GM19193 (cell line): ENCODE data around the gene GALNT12.

Source experiments
- POLR2A ChIP-seq: IDR thresholded peaks from 4 replicates; pipeline ENCODE4 v1.6.1; 2011; ENCODE audit not compliant: insufficient read depth, insufficient read length; ENCODE audit errors: extremely low read depth

The GALNT12 gene

DNA sequence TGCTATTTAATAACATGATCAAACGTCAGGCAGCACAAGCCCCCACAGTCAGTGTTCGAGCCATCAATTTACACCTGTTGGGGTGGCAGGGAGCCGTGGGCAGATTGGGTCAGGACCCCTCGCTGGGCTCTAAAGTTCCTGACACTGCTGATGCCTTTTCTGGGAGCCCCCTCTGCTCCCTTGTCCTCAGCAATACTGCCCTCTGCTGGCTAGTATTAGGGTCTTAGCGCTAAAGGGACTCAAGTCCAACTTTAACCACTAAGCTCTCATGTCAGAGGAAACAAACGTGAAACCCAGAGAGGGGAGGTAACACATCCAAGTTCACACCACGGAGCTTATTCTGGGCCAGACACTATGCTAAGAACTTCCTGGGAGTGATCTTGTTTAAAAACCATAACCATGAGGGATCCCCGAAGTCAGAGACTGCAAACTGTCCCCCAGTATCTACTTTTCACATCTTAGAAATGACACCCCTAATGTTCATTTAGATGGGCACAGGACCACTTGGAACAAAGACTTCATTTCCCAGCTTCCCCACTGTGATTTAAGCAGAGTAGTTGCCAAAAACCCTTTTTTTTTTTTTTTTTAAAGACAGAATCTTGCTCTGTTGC lies 31.5 kb upstream of the GALNT12 start:
- no peak for TF ChIP-seq POLR2A

DNA sequence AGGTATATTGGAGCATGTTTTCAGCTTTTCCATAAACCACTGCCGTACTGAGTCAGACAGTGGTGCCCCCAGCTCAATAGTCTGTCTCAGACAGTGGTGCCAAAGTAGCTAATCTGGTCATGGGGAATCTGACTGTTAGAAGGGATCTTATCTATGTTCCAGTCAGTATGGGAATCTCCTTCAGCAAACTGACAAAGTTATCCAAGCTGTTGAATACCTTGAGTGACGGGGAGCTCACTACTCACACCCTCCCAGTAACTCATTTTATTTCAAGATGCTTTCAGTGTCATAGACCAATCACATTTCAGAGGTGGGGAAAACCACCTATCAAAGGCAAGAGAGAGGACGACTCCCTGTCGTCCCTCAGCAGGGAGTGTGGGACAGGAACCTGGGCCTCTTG lies 29.9 kb upstream of the GALNT12 start:
- no peak for TF ChIP-seq POLR2A

DNA sequence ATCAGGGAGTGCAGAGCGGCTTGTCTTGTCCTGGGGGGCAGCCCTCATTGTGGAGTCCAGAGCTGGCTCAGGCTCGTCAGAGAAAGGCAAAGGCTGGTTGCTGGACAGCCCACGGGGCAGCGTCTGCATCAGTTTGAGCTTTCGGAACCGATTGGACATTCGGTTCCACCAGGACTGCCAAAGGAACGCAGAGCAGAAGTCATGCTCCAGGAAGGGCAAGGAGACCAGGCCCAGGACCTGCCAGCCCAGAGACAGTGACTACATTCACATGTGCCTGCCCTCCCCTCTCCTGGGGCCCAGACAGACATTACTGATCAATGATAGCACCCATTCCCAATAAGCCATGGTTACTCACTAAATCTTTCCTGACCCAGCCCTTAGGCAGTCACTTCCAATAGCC lies 29.2 kb upstream of the GALNT12 start:
- TF ChIP-seq POLR2A: no peak

DNA sequence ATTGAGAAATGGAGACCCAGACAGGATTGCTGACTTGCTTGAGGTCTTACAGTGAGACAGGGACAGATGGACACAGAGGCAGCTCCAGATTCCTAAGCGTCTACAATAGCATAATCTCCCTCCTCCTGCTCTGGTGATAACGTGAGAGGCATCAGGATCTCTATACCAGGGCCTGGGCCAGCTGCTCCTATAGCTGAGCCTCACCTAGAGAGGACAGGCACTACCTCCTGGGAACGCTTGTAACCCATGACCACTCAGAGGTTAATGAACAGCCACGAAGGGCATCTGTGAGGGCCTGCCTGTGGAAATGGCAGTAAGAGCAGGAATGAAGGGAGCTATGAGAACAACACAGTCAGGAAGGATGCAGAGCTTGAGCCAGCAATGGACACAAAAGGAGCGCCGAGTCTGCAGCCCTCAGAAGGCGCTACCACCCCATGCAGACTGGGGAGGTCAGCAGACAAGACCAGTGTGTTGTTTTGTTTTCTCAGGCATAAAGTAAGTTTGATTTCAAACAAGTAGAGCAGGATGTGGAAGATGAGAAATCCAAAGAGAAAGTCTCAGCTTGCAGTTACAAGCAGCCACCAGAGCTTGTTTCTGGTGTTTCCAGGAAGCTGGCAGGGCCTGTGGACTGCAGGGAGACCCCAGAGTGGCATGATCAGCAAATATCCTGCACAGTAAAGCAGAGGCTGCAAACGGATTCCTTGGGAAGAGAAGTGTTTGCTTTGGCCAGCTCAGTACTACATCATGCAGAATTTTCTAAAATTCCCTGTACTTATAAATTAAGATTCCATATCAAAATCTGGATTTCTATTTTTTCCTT lies 28.5 kb upstream of the GALNT12 start:
- no peak for TF ChIP-seq POLR2A

DNA sequence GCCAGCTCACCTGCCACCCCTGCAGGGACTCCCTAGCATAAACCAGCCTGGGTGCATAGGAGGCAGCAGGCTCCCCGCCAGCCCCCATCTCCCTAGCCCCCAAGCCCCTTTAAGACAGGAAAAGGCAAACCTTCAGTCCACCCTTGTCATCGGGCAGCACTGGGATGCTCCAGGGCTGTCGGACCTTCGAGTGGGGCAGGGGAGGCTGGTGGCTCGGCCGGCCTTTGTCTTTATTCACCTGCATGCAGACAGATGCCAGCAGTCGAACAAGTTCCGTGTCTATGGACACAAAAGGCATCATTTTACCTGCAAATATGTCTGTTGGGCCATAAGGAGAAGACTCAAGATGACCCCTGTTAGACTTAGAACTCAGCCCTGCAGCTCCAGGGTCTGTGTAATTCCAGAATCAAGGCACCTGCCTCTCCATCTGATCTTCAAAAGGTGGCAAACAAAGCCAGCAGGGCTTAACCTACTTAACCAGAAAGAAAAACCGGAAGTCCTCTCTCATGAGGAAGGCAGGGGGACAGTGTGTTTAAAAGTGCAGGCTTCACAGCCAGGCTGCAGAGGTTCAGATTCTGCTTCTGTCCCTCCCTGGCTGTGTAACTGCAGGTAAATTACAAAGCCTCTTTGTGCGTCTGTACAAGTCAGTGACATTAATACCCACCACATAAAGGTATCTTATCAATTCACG lies 27.3 kb upstream of the GALNT12 start:
- TF ChIP-seq POLR2A: no peak

DNA sequence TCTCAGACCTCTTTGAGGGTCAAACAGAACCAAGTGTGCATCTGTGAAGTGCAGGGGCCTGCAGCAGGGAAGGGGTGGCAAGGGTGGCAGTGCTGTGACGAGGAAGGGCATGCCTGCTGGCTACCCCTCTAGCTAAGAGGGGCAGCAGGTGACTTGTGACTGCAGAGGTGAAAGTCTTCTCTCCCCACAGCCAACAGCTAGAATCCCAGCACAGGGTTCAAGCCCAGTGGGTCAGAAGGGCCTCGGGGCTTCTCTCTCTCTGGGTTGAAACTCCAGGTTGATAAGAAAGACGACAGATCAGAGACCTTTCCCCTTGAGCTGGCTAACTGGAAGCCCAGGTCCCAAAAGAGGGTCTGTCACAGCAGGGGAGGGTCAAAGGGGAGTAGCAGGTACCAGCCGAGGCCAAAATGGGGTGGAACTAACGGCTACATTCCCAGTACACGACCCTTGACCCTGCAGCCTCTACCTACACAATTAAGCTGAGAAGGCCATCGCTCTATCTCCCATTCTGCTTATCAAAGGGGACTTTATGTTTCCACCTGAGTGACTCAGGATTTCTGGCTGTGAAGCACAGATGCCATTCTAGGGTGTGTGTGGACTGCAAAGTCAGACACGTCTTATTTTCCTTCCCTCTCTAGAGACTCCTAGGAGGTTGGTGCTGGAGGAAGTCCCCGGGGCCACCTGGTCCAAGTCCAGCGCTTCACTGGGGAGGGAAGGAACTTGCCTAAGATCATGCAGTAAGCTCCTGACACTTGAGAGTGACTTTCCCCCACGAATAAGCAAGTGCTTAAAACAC lies 25.7 kb upstream of the GALNT12 start:
- no peak for TF ChIP-seq POLR2A

- TF ChIP-seq POLR2A: no peak
Measured at GRCh38 chr9:98783518-98784226, 23.8 kb upstream of the GALNT12 start.

GRCh38 chr9:98784831-98785806 lies 22.4 kb upstream of the GALNT12 start:
- no peak for TF ChIP-seq POLR2A

DNA sequence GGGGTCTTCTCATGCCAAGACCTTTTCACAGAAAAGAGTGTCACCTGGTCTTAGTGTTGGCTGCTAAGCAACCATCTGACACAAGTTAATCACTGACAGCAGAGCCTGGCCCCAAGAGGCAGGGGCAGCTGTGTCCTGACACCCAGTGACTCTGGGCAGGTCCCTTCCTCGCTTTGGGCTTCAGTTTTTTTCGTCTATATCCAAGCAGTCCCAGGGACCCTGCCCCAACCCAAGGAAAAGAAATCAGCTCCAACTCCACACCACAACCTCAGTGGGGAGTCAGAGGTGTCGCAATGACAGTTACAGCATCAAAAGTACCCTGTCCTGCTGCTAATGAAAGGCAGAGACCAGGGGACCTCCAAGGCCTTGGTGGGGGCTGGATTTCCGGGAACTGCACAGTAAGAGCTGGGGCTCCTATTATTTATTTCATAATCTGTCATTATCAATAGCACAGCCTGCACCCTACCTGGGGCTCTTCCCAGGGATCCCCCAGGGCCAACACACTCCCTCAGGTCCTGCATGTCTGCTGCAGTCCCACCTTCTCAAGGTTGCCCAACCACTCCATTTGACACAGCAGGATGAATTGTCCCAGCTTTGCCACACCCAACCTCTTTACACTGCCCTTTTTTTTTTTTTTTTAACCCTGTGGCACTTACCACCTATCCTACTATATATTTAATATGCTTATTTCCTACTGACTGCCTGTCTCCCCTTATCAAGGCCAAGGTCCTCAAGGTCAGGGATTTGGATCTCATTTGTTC lies 20.5 kb upstream of the GALNT12 start:
- no peak for TF ChIP-seq POLR2A

DNA sequence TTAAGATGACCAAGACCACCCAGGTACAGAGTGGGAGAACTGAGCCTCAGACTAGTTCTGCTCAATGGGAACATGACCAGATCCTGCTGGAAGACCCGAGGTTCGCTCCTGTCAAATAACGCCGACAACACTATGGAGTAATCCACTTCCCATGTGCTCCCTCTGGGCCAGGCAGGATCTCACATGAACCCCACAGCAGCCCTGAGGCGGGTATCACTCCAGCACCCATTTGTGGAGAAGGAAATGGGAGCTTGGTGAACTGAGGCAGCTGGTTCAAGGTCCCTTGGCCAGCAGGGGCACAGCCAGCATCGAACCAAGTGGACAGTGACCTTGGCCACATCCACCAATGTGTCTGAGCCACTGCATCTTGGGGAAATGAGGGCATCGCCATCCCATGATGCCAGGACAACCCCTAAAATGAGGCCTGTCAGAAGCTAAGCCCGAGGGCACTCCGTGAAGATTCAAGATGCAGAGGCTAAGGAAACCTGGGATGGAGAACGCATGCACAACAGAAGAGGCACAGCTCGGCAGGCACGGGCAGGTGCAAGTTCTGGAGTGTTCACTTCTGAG lies 19.6 kb upstream of the GALNT12 start:
- TF ChIP-seq POLR2A: no peak

DNA sequence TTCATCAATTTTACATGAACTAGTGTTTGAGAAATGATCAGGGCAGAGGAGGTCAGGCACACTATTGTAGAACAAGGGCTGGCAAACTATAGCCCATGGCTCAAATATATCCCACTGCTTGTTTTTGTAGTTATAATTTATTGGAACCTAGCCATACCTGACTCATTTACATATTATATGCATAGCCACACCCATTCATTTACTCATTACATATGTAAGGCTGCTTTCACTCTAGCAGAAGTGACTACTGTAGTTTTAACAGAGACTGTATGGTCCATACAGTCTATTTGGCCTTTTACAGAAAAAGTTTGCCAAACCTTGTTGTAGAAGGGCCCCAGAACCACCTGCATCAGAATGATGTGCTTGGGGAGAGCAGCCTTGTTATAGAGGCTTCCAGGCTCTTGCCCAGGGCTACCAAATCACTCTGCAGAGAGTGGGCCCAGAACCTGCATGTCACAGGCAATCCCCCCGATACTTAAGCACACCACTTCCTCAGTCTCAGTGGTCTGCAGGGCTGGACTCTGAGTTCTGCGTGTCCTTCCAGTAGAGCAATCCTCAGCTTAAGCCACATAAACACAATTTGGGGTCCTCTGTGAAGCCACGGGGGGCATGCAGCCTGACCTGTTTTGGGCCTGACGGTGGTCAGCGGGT lies 17.9 kb upstream of the GALNT12 start:
- no peak for TF ChIP-seq POLR2A
